B cell (primary cell): ENCODE measurements around the gene SCAMP4.
A peak's percentile ranks its signal among the peaks of the same experiment; 100 is the strongest.

Source experiments
- EZH2 ChIP-seq: IDR thresholded peaks from 2 replicates; pipeline ENCODE4 v1.6.1; 2012; ENCODE audit warnings: borderline replicate concordance, low read depth, mild to moderate bottlenecking, moderate library complexity, low read length; ENCODE audit not compliant: insufficient read depth, poor library complexity, severe bottlenecking
- TF ChIP-seq, protein P1 (sequence below): fragments of 200-600 bp; IDR thresholded peaks from one replicate; pipeline ENCODE4 v1.8.0; 2022; ENCODE audit warnings: antibody characterized with exemption, mild to moderate bottlenecking

DNA sequence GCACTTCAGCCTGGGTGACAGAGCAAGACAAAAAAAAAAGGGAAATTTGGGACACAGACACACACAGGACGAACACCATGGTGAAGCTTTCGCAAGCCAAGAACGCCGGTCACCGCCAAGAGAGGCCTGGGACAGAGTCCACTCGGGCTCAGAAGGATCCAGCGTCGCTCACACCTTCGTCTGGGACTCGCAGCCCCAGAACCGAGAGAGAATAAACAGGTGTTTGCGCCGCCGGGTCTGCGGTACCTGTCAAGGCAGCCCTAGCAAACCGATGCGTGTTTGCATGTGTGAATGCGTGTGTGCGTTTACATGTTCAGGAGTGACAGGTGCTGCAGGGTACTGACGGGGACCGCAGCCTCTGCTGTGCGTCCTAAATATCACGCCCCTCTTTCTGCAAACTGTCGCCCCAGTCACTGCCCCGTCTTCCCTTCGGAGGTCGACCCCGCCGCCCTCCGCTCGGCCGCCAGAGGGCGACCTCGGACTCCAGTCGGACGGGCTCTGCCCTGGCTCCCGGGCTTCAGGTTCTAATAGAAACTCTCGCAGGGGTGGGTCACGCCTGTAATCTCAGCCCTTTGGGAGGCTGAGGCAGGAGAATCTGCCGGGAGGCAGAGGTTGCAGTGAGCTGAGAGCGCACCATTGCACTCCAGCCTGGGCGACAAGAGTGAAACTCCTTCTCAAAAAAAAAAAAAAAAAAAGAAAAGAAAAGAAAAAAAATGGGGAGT, 24.0 kb downstream of the SCAMP4 start:
- TF ChIP-seq, protein P1, sequence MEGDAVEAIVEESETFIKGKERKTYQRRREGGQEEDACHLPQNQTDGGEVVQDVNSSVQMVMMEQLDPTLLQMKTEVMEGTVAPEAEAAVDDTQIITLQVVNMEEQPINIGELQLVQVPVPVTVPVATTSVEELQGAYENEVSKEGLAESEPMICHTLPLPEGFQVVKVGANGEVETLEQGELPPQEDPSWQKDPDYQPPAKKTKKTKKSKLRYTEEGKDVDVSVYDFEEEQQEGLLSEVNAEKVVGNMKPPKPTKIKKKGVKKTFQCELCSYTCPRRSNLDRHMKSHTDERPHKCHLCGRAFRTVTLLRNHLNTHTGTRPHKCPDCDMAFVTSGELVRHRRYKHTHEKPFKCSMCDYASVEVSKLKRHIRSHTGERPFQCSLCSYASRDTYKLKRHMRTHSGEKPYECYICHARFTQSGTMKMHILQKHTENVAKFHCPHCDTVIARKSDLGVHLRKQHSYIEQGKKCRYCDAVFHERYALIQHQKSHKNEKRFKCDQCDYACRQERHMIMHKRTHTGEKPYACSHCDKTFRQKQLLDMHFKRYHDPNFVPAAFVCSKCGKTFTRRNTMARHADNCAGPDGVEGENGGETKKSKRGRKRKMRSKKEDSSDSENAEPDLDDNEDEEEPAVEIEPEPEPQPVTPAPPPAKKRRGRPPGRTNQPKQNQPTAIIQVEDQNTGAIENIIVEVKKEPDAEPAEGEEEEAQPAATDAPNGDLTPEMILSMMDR = peak; percentile 96
- no peak for TF ChIP-seq EZH2
